Skin epidermis (tissue), 12 donors: ENCODE data around the gene LRRFIP2.
"Not testable (repeated sequence)": the region's sequence is repeated elsewhere in the genome, so short reads cannot be mapped to it uniquely, and the experiment has no call there.

Source experiments
- H3K27ac ChIP-seq, 21 experiments: fragments of 200-600 bp; sonication (generic) in 11 of 21; one replicate each; pipeline ENCODE4 v1.5.0; 2020; ENCODE audit warnings: mild to moderate bottlenecking in 3 of 21, inconsistent platforms in 2 of 21, moderate library complexity in 2 of 21
- H3K4me3 ChIP-seq, 7 experiments: fragments of 200-600 bp; sonication (generic) in 2 of 7; one replicate each; pipeline ENCODE4 v1.5.0; 2020; ENCODE audit warnings: inconsistent platforms in 2 of 7, mild to moderate bottlenecking in 2 of 7, moderate library complexity in 1 of 7

LRRFIP2 gene

GRCh38 chr3:37174532-37175126 lies at the start of gene LRRFIP2:
Gene LRRFIP2, minus strand, starts transcription at chr3:37174582. Its CDS starts 25,599 bp downstream, at chr3:37148983.
- Histone ChIP-seq H3K27ac (peak within 1 kb of the TSS in 20 of 21 experiments; percentile 86 to 99 (median 96)), H3K4me3 (peak within 1 kb of the TSS; percentile 87 to 99 (median 96))

GRCh38 chr3:37223576-37223975 lies 49.2 kb upstream of the LRRFIP2 start:
- no peak overlapping the region for H3K27ac ChIP-seq
- H3K4me3 ChIP-seq: no peak overlapping the region

- no peak overlapping the region for H3K4me3 ChIP-seq
- H3K27ac ChIP-seq: no peak overlapping the region
Observed at GRCh38 chr3:37223141-37223558, 48.8 kb upstream of the LRRFIP2 start.

GRCh38 chr3:37222542-37222941 lies 48.2 kb upstream of the LRRFIP2 start:
- not testable (repeated sequence) for H3K27ac ChIP-seq

GRCh38 chr3:37221407-37221806 lies 47.0 kb upstream of the LRRFIP2 start:
- Histone ChIP-seq H3K4me3 (no peak overlapping the region), H3K27ac (no peak overlapping the region)

More at GRCh38 chr3:37222542-37222941, 48.2 kb upstream of the LRRFIP2 start:
- not testable (repeated sequence) for H3K4me3 ChIP-seq

- Histone ChIP-seq H3K4me3 (no peak overlapping the region), H3K27ac (peak overlapping the region in 4 of 21 experiments; percentile 49 to 81 (median 56))
Observed at GRCh38 chr3:37219266-37219665, 44.9 kb upstream of the LRRFIP2 start.

- peak overlapping the region in 5 of 21 experiments; percentile 3 to 81 (median 49) for H3K27ac ChIP-seq
- no peak overlapping the region for H3K4me3 ChIP-seq
Observed at GRCh38 chr3:37218206-37218605, 43.8 kb upstream of the LRRFIP2 start.

GRCh38 chr3:37217098-37217849 lies 42.9 kb upstream of the LRRFIP2 start:
- Histone ChIP-seq H3K27ac (peak overlapping the region in 6 of 21 experiments; percentile 9 to 81 (median 55)), H3K4me3 (no peak overlapping the region)

GRCh38 chr3:37216597-37217097 lies 42.3 kb upstream of the LRRFIP2 start:
- Histone ChIP-seq H3K4me3 (no peak overlapping the region), H3K27ac (peak overlapping the region in 5 of 21 experiments; percentile 9 to 81 (median 55))

GRCh38 chr3:37214076-37214475 lies 39.7 kb upstream of the LRRFIP2 start:
- no peak overlapping the region for H3K4me3 ChIP-seq
- H3K27ac ChIP-seq: no peak overlapping the region

GRCh38 chr3:37210230-37210629 lies 35.8 kb upstream of the LRRFIP2 start:
- Histone ChIP-seq H3K27ac (no peak overlapping the region), H3K4me3 (no peak overlapping the region)

- H3K4me3 ChIP-seq, H3K27ac ChIP-seq: not testable (repeated sequence)
Observed at GRCh38 chr3:37208576-37208975, 34.2 kb upstream of the LRRFIP2 start.

- not testable (repeated sequence) for H3K4me3 ChIP-seq, H3K27ac ChIP-seq
Observed at GRCh38 chr3:37208008-37208407, 33.6 kb upstream of the LRRFIP2 start.

- not testable (repeated sequence) for H3K27ac ChIP-seq
Observed at GRCh38 chr3:37206041-37206440, 31.7 kb upstream of the LRRFIP2 start.

GRCh38 chr3:37204314-37204713 lies 29.9 kb upstream of the LRRFIP2 start:
- Histone ChIP-seq H3K4me3 (no peak overlapping the region), H3K27ac (no peak overlapping the region)

More at GRCh38 chr3:37206041-37206440, 31.7 kb upstream of the LRRFIP2 start:
- not testable (repeated sequence) for H3K4me3 ChIP-seq

GRCh38 chr3:37202035-37202434 lies 27.7 kb upstream of the LRRFIP2 start:
- Histone ChIP-seq H3K27ac (no peak overlapping the region), H3K4me3 (no peak overlapping the region)

GRCh38 chr3:37200141-37200540 lies 25.8 kb upstream of the LRRFIP2 start:
- no peak overlapping the region for H3K4me3 ChIP-seq
- H3K27ac ChIP-seq: no peak overlapping the region

- Histone ChIP-seq H3K27ac (peak overlapping the region in 7 of 21 experiments; percentile 24 to 64 (median 43)), H3K4me3 (no peak overlapping the region)
Observed at GRCh38 chr3:37198996-37199395, 24.6 kb upstream of the LRRFIP2 start.

GRCh38 chr3:37198547-37198946 lies 24.2 kb upstream of the LRRFIP2 start:
- H3K4me3 ChIP-seq: no peak overlapping the region
- H3K27ac ChIP-seq: peak overlapping the region in 11 of 21 experiments; percentile 5 to 64 (median 34)

GRCh38 chr3:37197810-37198371 lies 23.5 kb upstream of the LRRFIP2 start:
- Histone ChIP-seq H3K4me3 (no peak overlapping the region), H3K27ac (peak overlapping the region in 11 of 21 experiments; percentile 5 to 64 (median 49))
